Midbrain (tissue), 1 donor: Measurements from ENCODE around the gene AEN.
A peak's percentile ranks its signal among the peaks of the same experiment; 100 is the strongest.

Source experiments
- DNase-seq: peaks from one replicate; lab custom pipeline; 2025; lab: John Stamatoyannopoulos, UW

The AEN gene

GRCh38 chr15:88613074-88613944 is 7.8 kb upstream of the AEN start:
- DNase-seq: no peak

GRCh38 chr15:88615303-88616107 is 5.6 kb upstream of the AEN start:
- DNase-seq: no peak

- DNase-seq: no peak
Observed at GRCh38 chr15:88616240-88616639, 4.9 kb upstream of the AEN start.

GRCh38 chr15:88617031-88617722 is 4.0 kb upstream of the AEN start:
- no peak for DNase-seq

- no peak for DNase-seq
Observed at GRCh38 chr15:88617790-88618189, 3.4 kb upstream of the AEN start.

GRCh38 chr15:88618686-88619085 is 2.5 kb upstream of the AEN start:
- DNase-seq: no peak

GRCh38 chr15:88619796-88620195 is 1.3 kb upstream of the AEN start:
- DNase-seq: no peak

- DNase-seq: no peak
Observed at GRCh38 chr15:88621789-88622604, 857 bp downstream of the AEN start.

- DNase-seq: no peak
Observed at GRCh38 chr15:88622605-88622975, 1.4 kb downstream of the AEN start.

- no peak for DNase-seq
Observed at GRCh38 chr15:88623061-88623460, 1.9 kb downstream of the AEN start.

GRCh38 chr15:88623632-88624031 is 2.5 kb downstream of the AEN start:
- DNase-seq: no peak

- peak; percentile 23 for DNase-seq
Observed at GRCh38 chr15:88624156-88624970, 3.2 kb downstream of the AEN start.

- DNase-seq: no peak
Observed at GRCh38 chr15:88624971-88625490, 3.9 kb downstream of the AEN start.

GRCh38 chr15:88625943-88626741 is 5.0 kb downstream of the AEN start:
- DNase-seq: no peak

- DNase-seq: no peak
Observed at GRCh38 chr15:88627463-88627862, 6.3 kb downstream of the AEN start.

GRCh38 chr15:88628018-88628654 is 7.0 kb downstream of the AEN start:
- no peak for DNase-seq

- no peak for DNase-seq
Observed at GRCh38 chr15:88629071-88629470, 7.9 kb downstream of the AEN start.

GRCh38 chr15:88630141-88630721 is 9.1 kb downstream of the AEN start:
- DNase-seq: no peak
